ENCODE data around the gene ZFP3. TPM values are rescaled to one million over a fixed set of nuclear protein-coding genes. Genes with fewer than 3 reads are reported as not detected.
"Not testable (repeated sequence)": the region's sequence is repeated elsewhere in the genome, so short reads cannot be mapped to it uniquely, and the experiment has no call there.

Gene ZFP3
- total RNA-seq, 1 donor from 2014 or later, result 8.7 TPM

DNA sequence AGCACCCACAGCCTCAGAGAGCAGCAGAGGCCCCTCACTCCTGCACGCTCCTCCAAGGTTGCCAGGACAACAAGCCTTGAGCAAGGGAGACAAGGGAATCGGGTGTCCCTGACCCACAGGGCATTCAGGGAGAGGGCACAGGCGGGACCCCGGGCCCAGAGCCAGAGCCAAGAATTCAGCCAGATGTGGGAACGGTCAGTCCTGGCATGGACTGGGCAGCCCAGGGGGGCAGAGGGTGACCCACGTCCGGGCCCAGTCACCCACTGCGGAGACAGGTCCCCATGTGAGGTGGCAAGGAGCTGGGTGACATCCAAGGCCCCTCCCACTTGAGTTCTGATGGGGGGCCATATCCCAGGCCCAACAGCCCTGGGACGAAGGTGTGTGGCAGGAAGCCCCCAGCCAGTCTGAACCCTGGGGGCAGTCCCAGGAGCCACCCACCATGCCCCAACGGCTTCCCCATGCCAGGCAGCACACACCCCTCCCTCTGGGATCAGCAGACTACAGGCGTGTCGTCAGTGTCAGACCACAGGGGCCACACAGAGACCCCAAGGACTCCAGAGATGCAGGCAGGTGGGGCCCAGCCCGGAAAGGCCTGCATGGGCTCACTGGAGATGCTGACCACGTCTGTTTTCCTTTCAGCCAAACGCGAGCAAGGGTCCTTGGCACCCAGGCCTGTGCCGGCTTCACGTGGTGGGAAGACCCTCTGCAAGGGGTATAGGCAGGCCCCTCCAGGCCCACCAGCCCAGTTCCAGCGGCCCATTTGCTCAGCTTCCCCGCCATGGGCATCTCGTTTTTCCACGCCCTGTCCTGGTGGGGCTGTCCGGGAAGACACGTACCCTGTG, 60.6 kb downstream of the ZFP3 start:
- DNase-seq (ENCODE audit: low spot score), result no peak

DNA sequence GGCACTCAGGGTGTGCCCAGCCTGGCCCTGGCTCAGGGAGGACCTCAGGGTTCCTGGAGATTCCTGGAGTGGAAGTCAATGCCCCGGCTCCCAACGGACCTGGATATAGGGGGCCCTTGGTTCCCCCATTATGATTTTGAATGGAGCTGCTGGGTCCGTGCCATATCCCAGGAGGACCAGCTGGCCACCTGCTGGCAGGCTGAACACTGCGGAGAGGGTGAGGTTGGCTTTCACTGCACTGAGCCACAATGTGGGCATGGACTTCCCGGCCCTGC, 61.1 kb downstream of the ZFP3 start:
- DNase-seq (ENCODE audit: low spot score), result no peak

GRCh38 chr17:5142877-5143276, 64.6 kb downstream of the ZFP3 start:
- not testable (repeated sequence) for DNase-seq (ENCODE audit: low spot score)

Other genes with a start within 250 kb of the ZFP3 start
- 161 TPM for gene MINK1, start 245.1 kb upstream of the ZFP3 start, total RNA-seq
- gene C17orf107, start 178.9 kb upstream of the ZFP3 start, total RNA-seq, result 8.8 TPM
- 9.4 TPM for gene CHRNE, start 175.4 kb upstream of the ZFP3 start, total RNA-seq
- gene GP1BA, start 146.2 kb upstream of the ZFP3 start, total RNA-seq, result not detected
- gene SLC25A11, start 138.4 kb upstream of the ZFP3 start, total RNA-seq, result 68.9 TPM
- gene RNF167, start 138.2 kb upstream of the ZFP3 start, total RNA-seq, result 140 TPM
- gene PFN1, start 129.9 kb upstream of the ZFP3 start, total RNA-seq, result 484 TPM
- 7.5 TPM for gene ENO3, start 127.3 kb upstream of the ZFP3 start, total RNA-seq
- gene SPAG7, start 110.7 kb upstream of the ZFP3 start, total RNA-seq, result 54.2 TPM
- gene CAMTA2, start 90.8 kb upstream of the ZFP3 start, total RNA-seq, result 68.0 TPM
- 1.4 TPM for gene INCA1, start 80.9 kb upstream of the ZFP3 start, total RNA-seq
- gene KIF1C, start 80.5 kb upstream of the ZFP3 start, total RNA-seq, result 234 TPM
- gene SLC52A1, start 43.0 kb upstream of the ZFP3 start, total RNA-seq, result not detected
- 9.6 TPM for gene ZNF232, start 33.4 kb downstream of the ZFP3 start, total RNA-seq
- 0.09 TPM for gene USP6, start 37.6 kb downstream of the ZFP3 start, total RNA-seq
- 9.2 TPM for gene ZNF594, start 113.4 kb downstream of the ZFP3 start, total RNA-seq
- 4.9 TPM for gene SCIMP, start 156.4 kb downstream of the ZFP3 start, total RNA-seq
- gene RABEP1, start 203.8 kb downstream of the ZFP3 start, total RNA-seq, result 35.9 TPM

Data from mucosa of gallbladder (tissue), 1 donor.